ENCODE data around the gene FAM114A1. TPM values are rescaled to one million over a fixed set of nuclear protein-coding genes. Genes with fewer than 3 reads are reported as not detected.

Gene FAM114A1
- total RNA-seq, 2 donors from 2014 or later = 76.3 to 88.3 TPM

- H3K4me3 ChIP-seq = no peak overlapping the region
- TF ChIP-seq CTCF (IDR thresholded peaks at IDR 0.05) = no peak
- H3K9ac ChIP-seq (ENCODE audit: low read depth in 2 of 2, low read length in 2 of 2) = no peak overlapping the region
- no peaks in the 10 kb centered on the region for H3K27me3 ChIP-seq
- no peaks in the 10 kb centered on the region for H3K9me3 ChIP-seq
- H3K36me3 ChIP-seq = no peaks in the 10 kb centered on the region
- DNase-seq = no peak
- H3K4me1 ChIP-seq = no peaks in the 10 kb centered on the region
- intact Hi-C loops (cut with DNase I) = no loop called here
- no peak overlapping the region for H3K27ac ChIP-seq
These were observed 112.1 kb downstream of the FAM114A1 start for GRCh38 chr4:38979511-38980230.

- H3K27me3 ChIP-seq = no peaks in the 10 kb centered on the region
- H3K27ac ChIP-seq = no peak overlapping the region
- H3K36me3 ChIP-seq = no peaks in the 10 kb centered on the region
- no peak overlapping the region for H3K9ac ChIP-seq (ENCODE audit: low read depth in 2 of 2, low read length in 2 of 2)
- no peak overlapping the region for H3K4me3 ChIP-seq
- DNase-seq = no peak
- intact Hi-C loops (cut with DNase I) = no loop called here
- no peaks in the 10 kb centered on the region for H3K9me3 ChIP-seq
- TF ChIP-seq CTCF (IDR thresholded peaks at IDR 0.05) = no peak
- no peaks in the 10 kb centered on the region for H3K4me1 ChIP-seq
These were observed 113.5 kb downstream of the FAM114A1 start for GRCh38 chr4:38980903-38981676.

GRCh38 chr4:38982361-38983095 lies 114.9 kb downstream of the FAM114A1 start:
- TF ChIP-seq CTCF (IDR thresholded peaks at IDR 0.05) = no peak
- Histone ChIP-seq H3K27me3 (no peaks in the 10 kb centered on the region), H3K4me3 (no peak overlapping the region), H3K4me1 (no peaks in the 10 kb centered on the region), H3K9ac (ENCODE audit: low read depth in 2 of 2, low read length in 2 of 2) (no peak overlapping the region), H3K9me3 (no peaks in the 10 kb centered on the region), H3K27ac (no peak overlapping the region), H3K36me3 (no peaks in the 10 kb centered on the region)
- DNase-seq = no peak
- intact Hi-C loops (cut with DNase I) = no loop called here

GRCh38 chr4:38983291-38983690 lies 115.7 kb downstream of the FAM114A1 start:
- Histone ChIP-seq H3K9me3 (no peaks in the 10 kb centered on the region), H3K4me3 (no peak overlapping the region), H3K9ac (ENCODE audit: low read depth in 2 of 2, low read length in 2 of 2) (no peak overlapping the region), H3K36me3 (no peaks in the 10 kb centered on the region), H3K4me1 (no peaks in the 10 kb centered on the region), H3K27ac (no peak overlapping the region), H3K27me3 (no peaks in the 10 kb centered on the region)
- no peak for DNase-seq
- TF ChIP-seq CTCF (IDR thresholded peaks at IDR 0.05) = no peak
- intact Hi-C loops (cut with DNase I) = no loop called here

GRCh38 chr4:38983787-38984598 lies 116.4 kb downstream of the FAM114A1 start:
- no peak overlapping the region for H3K9ac ChIP-seq (ENCODE audit: low read depth in 2 of 2, low read length in 2 of 2)
- no peaks in the 10 kb centered on the region for H3K9me3 ChIP-seq
- no peak for DNase-seq
- TF ChIP-seq CTCF (IDR thresholded peaks at IDR 0.05) = no peak
- H3K27ac ChIP-seq = no peak overlapping the region
- H3K4me3 ChIP-seq = no peak overlapping the region
- no peaks in the 10 kb centered on the region for H3K27me3 ChIP-seq
- intact Hi-C loops (cut with DNase I) = no loop called here
- H3K36me3 ChIP-seq = no peaks in the 10 kb centered on the region
- no peaks in the 10 kb centered on the region for H3K4me1 ChIP-seq

Measured in colonic mucosa (tissue), 4 donors.